Nephron (organoid): Measurements from ENCODE around the gene TMEM233.
A peak's percentile ranks its signal among the peaks of the same experiment; 100 is the strongest.

Experiments used
- H3K27ac Mint-ChIP-seq, 3 experiments: 2 replicates each; pipeline ENCODE4 v1.8.0; 2020; ENCODE audit warnings: mixed read lengths in 3 of 3, mild to moderate bottlenecking in 2 of 3, moderate library complexity in 1 of 3
- H3K27me3 Mint-ChIP-seq: 2 replicates; pipeline ENCODE4 v1.8.0; 2021; ENCODE audit warnings: low read depth, mild to moderate bottlenecking, moderate library complexity, mixed read lengths
- H3K36me3 Mint-ChIP-seq: 2 replicates; pipeline ENCODE4 v1.8.0; 2020; ENCODE audit warnings: low read depth, mixed read lengths
- H3K4me1 Mint-ChIP-seq: 2 replicates; pipeline ENCODE4 v1.8.0; 2020; ENCODE audit warnings: mixed read lengths
- H3K4me3 Mint-ChIP-seq, 3 experiments: 2 replicates each; pipeline ENCODE4 v1.8.0; 2020; ENCODE audit warnings: mild to moderate bottlenecking in 3 of 3, mixed read lengths in 3 of 3, moderate library complexity in 2 of 3
- H3K9me3 Mint-ChIP-seq: 2 replicates; pipeline ENCODE4 v1.8.0; 2020; ENCODE audit warnings: mixed read lengths
- CTCF ChIP-seq, 3 experiments: fragments of 200-600 bp; sonication (generic); IDR thresholded peaks; one replicate each; pipeline ENCODE4 v1.5.0; 2021; ENCODE audit warnings: antibody characterized with exemption in 3 of 3; ENCODE audit not compliant: unreplicated experiment in 3 of 3

Gene TMEM233

GRCh38 chr12:119664642-119665041 is 71.1 kb downstream of the TMEM233 start:
- H3K9me3 Mint-ChIP-seq: no peaks in the 10 kb centered on the region
- peaks cover 4% of the 10 kb centered on the region for H3K36me3 Mint-ChIP-seq
- no peak for TF ChIP-seq CTCF (IDR thresholded peaks at IDR 0.05; ENCODE audit: unreplicated experiment in 3 of 3)
- H3K27me3 Mint-ChIP-seq: no peaks in the 10 kb centered on the region
- no peak overlapping the region for H3K27ac Mint-ChIP-seq
- H3K4me1 Mint-ChIP-seq: peaks cover 14% of the 10 kb centered on the region
- H3K4me3 Mint-ChIP-seq: no peak overlapping the region

- Mint-ChIP-seq H3K9me3 (no peaks in the 10 kb centered on the region), H3K4me3 (no peak overlapping the region), H3K36me3 (peaks cover 11% of the 10 kb centered on the region), H3K4me1 (peaks cover 20% of the 10 kb centered on the region), H3K27me3 (no peaks in the 10 kb centered on the region), H3K27ac (no peak overlapping the region)
- no peak for TF ChIP-seq CTCF (IDR thresholded peaks at IDR 0.05; ENCODE audit: unreplicated experiment in 3 of 3)
These were observed 71.8 kb downstream of the TMEM233 start for GRCh38 chr12:119665164-119665929.

GRCh38 chr12:119666226-119666795 is 72.7 kb downstream of the TMEM233 start:
- no peak for TF ChIP-seq CTCF (IDR thresholded peaks at IDR 0.05; ENCODE audit: unreplicated experiment in 3 of 3)
- Mint-ChIP-seq H3K36me3 (peaks cover 20% of the 10 kb centered on the region), H3K27ac (no peak overlapping the region), H3K4me1 (peaks cover 24% of the 10 kb centered on the region), H3K9me3 (no peaks in the 10 kb centered on the region), H3K4me3 (peak overlapping the region; percentile 30 to 93 (median 36)), H3K27me3 (no peaks in the 10 kb centered on the region)

- no peak for TF ChIP-seq CTCF (IDR thresholded peaks at IDR 0.05; ENCODE audit: unreplicated experiment in 3 of 3)
- Mint-ChIP-seq H3K27ac (peak overlapping the region; percentile 75 to 94 (median 90)), H3K4me3 (peak overlapping the region; percentile 93), H3K36me3 (peaks cover 27% of the 10 kb centered on the region), H3K9me3 (no peaks in the 10 kb centered on the region), H3K27me3 (no peaks in the 10 kb centered on the region), H3K4me1 (peaks cover 24% of the 10 kb centered on the region)
These were observed 73.5 kb downstream of the TMEM233 start for GRCh38 chr12:119666900-119667576.

GRCh38 chr12:119667577-119668323 is 74.2 kb downstream of the TMEM233 start, which contains the start of gene PRKAB1:
Gene PRKAB1 (plus strand): TSS chr12:119668133. CDS start chr12:119668245, 112 bp downstream.
- TF ChIP-seq CTCF (IDR thresholded peaks at IDR 0.05; ENCODE audit: unreplicated experiment in 3 of 3): peak; percentile 98
- no peaks in the 10 kb centered on the region for H3K9me3 Mint-ChIP-seq
- H3K27ac Mint-ChIP-seq: peak within 1 kb of the TSS; percentile 75 to 94 (median 90)
- H3K4me1 Mint-ChIP-seq: peaks cover 24% of the 10 kb centered on the region
- H3K36me3 Mint-ChIP-seq: peaks cover 34% of the 10 kb centered on the region
- peak within 1 kb of the TSS; percentile 93 for H3K4me3 Mint-ChIP-seq
- no peaks in the 10 kb centered on the region for H3K27me3 Mint-ChIP-seq
